Hypothalamus (tissue), 51 donors: Measurements from ENCODE around the gene APOD.
"Not testable (repeated sequence)": the region's sequence is repeated elsewhere in the genome, so short reads cannot be mapped to it uniquely, and the experiment has no call there.

Experiments
- DNase-seq, 51 donors: peaks; one replicate each; lab custom pipeline; 2025; lab: John Stamatoyannopoulos, UW

Gene APOD

GRCh38 chr3:195590381-195590780 lies 6.6 kb upstream of the APOD start:
- DNase-seq: not testable (repeated sequence)

- DNase-seq: not testable (repeated sequence)
Observed at GRCh38 chr3:195589796-195590195, 6.1 kb upstream of the APOD start.

GRCh38 chr3:195587824-195588223 lies 4.1 kb upstream of the APOD start:
- DNase-seq: no peak

GRCh38 chr3:195587406-195587805 lies 3.7 kb upstream of the APOD start:
- DNase-seq: no peak

- peak in 1 of 51 donors; percentile 27 for DNase-seq
Observed at GRCh38 chr3:195584543-195584870, 767 bp upstream of the APOD start.

GRCh38 chr3:195582947-195583346 lies 793 bp downstream of the APOD start:
- peak in 7 of 51 donors; percentile 14 to 49 (median 29) for DNase-seq

GRCh38 chr3:195580744-195581443 lies 2.8 kb downstream of the APOD start:
- peak in 31 of 51 donors; percentile 3 to 89 (median 31) for DNase-seq

GRCh38 chr3:195579281-195579680 lies 4.5 kb downstream of the APOD start:
- no peak for DNase-seq

- DNase-seq: no peak
Observed at GRCh38 chr3:195578565-195578964, 5.2 kb downstream of the APOD start.

- no peak for DNase-seq
Observed at GRCh38 chr3:195577645-195578177, 6.0 kb downstream of the APOD start.

GRCh38 chr3:195574497-195575304 lies 9.0 kb downstream of the APOD start:
- DNase-seq: no peak

- no peak for DNase-seq
Observed at GRCh38 chr3:195573611-195574496, 9.9 kb downstream of the APOD start.

- no peak for DNase-seq
Observed at GRCh38 chr3:195571361-195571760, 12.4 kb downstream of the APOD start.

GRCh38 chr3:195570912-195571311 lies 12.8 kb downstream of the APOD start:
- no peak for DNase-seq

GRCh38 chr3:195570344-195570743 lies 13.4 kb downstream of the APOD start:
- no peak for DNase-seq

GRCh38 chr3:195568630-195569029 lies 15.1 kb downstream of the APOD start:
- no peak for DNase-seq

GRCh38 chr3:195566797-195567196 lies 16.9 kb downstream of the APOD start:
- DNase-seq: no peak

GRCh38 chr3:195565716-195566115 lies 18.0 kb downstream of the APOD start:
- DNase-seq: no peak

- no peak for DNase-seq
Observed at GRCh38 chr3:195563317-195563716, 20.4 kb downstream of the APOD start.

- no peak for DNase-seq
Observed at GRCh38 chr3:195559723-195560409, 23.9 kb downstream of the APOD start.
